ENCODE results near the gene DNAH7.

DNA sequence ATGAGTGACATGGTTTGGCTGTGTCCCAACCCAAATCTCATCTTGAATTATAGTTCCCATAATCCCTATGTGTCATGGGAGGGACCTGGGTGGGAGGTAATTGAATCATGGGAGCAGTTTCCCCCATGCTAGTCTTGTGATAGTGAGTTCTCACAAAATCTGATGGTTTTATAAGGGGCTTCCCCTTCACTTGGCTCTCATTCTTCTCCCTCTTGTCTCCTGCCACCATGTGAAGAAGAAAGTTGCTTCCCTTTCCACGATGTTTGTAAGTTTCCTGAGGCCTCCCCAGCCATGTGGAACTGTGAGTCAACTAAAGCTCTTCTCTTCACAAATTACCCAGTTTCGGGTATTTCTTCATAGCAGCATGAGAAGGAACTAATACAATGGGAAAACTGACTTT is 14.0 kb downstream of the DNAH7 start:
- TF ChIP-seq, protein P1, sequence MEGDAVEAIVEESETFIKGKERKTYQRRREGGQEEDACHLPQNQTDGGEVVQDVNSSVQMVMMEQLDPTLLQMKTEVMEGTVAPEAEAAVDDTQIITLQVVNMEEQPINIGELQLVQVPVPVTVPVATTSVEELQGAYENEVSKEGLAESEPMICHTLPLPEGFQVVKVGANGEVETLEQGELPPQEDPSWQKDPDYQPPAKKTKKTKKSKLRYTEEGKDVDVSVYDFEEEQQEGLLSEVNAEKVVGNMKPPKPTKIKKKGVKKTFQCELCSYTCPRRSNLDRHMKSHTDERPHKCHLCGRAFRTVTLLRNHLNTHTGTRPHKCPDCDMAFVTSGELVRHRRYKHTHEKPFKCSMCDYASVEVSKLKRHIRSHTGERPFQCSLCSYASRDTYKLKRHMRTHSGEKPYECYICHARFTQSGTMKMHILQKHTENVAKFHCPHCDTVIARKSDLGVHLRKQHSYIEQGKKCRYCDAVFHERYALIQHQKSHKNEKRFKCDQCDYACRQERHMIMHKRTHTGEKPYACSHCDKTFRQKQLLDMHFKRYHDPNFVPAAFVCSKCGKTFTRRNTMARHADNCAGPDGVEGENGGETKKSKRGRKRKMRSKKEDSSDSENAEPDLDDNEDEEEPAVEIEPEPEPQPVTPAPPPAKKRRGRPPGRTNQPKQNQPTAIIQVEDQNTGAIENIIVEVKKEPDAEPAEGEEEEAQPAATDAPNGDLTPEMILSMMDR (IDR thresholded peaks at IDR 0.05; ENCODE audit: extremely low read depth in 1 of 2, insufficient read depth in 1 of 2, low read depth in 1 of 2, low read length in 2 of 2), result no peak
- TF ChIP-seq POLR2AphosphoS5 (IDR thresholded peaks at IDR 0.05; ENCODE audit: insufficient read depth, low read depth, low read length) (no peak), POLR2A (IDR thresholded peaks at IDR 0.05; ENCODE audit: low read depth, low read length) (no peak), FOS (IDR thresholded peaks at IDR 0.05; ENCODE audit: borderline replicate concordance, insufficient read depth, low read length) (no peak)
